Stimulated activated CD4-positive, alpha-beta T cell treated with anti-CD3 and anti-CD28 coated beads, Interleukin-4, amount 100 ng/mL, for 4 hours (primary cell): ENCODE data around the gene GAK.
"Not testable (repeated sequence)": the region's sequence is repeated elsewhere in the genome, so short reads cannot be mapped to it uniquely, and the experiment has no call there.

Experiments
- DNase-seq, 2 experiments: peaks; one replicate each; pipeline ENCODE4 v3.0.0-alpha.2; 2020

GAK gene

DNA sequence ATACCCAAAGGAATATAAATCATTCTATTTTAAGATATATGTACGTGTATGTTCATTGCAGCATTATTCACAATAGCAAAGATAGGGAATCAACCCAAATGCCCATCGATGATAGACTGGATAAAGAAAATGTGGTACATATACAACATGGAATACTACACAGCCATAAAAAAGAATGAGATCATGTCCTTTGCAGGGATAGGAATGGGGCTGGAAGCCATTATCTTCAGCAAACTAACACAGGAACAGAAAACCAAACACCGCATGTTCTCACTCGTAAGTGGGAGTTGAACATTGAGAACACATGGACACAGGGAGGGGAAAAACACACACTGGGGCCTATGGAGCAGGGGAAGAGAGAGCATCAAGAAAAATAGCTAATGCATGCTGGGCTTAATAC is 125.1 kb downstream of the GAK start:
- not testable (repeated sequence) for DNase-seq

DNA sequence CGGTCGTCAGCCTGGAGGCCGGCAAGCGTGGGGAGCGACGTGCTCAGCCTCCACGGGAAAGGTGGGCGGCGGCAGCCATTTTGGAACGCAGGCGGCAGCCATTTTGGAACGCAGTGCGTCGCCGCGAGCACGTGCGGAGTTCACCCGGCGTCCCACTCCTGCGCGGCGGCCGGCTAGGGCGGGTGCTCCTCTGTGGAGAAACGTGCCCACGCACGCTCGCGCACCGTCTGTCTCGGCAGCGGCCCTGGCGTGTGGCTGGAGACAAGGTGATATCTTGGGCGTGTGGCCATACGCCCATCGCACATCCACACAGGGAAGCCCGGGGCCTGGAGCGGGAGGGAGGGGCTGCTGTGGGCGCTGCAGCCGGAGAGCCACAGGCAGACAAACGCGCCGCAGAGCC is 127.3 kb downstream of the GAK start:
- DNase-seq, result no peak

DNA sequence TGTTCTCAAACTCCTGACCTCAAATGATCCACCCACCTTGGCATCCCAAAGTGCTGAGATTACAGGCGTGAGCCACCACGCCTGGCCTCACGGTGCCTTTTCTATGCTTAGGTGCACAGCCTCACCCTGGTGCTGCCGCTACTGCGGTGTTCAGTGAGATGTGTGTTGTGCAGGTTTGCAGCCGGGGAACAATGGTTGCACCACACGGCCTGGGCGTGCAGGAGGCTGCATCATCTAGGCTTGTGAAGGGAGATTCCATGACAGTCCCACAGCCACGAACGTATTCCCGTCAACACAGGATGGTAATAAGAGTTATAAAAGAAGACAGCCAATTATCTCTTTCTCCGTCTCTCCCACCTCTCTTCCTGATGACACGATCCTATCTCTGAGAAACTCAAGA is 128.2 kb downstream of the GAK start:
- DNase-seq, result no peak

DNA sequence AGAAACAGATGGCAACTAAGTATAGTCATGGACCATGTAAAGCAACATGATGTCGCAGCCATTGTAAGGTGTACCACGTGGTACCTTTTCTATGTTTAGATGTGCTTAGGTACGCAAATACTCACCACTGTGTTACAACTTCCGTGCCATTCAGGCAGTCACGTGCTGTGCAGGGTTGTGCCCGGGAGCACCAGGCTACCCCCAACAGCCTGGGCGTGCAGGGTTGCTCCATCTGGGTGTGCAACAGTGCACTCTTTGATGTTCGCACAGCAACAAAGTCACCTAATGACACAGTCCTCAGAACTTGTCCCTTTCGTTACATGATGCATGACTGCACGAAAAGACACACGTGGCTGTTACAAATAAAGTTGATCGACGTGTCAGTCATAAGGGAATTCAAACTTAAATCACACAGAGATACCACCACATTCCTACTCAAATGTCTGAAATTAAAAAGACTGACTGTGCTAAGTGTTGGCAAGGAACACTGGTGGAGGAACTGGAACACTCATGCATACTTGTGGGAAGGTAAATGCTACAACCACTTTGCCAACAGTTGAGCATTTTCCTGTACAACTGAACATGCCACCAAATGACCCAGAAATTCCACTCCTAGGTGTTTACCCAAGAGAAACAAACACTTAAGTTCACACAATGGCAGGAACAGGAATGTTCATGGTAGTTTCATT is 130.5 kb downstream of the GAK start:
- DNase-seq, result no peak
